HCEC 1CT (cell line): ENCODE data around the gene CDC42EP1.
"Not testable (repeated sequence)": the region's sequence is repeated elsewhere in the genome, so short reads cannot be mapped to it uniquely, and the experiment has no call there.

Source experiments
- DNase-seq: peaks from one replicate; pipeline ENCODE4 v3.0.0-alpha.2; 2017

CDC42EP1 gene

GRCh38 chr22:37588546-37589215 is 28.4 kb downstream of the CDC42EP1 start:
- no peak for DNase-seq

- no peak for DNase-seq
Measured at GRCh38 chr22:37589636-37590035, 29.4 kb downstream of the CDC42EP1 start.

GRCh38 chr22:37591081-37591480 is 30.8 kb downstream of the CDC42EP1 start:
- not testable (repeated sequence) for DNase-seq

GRCh38 chr22:37591823-37592404 is 31.6 kb downstream of the CDC42EP1 start:
- no peak for DNase-seq

GRCh38 chr22:37594237-37594636 is 34.0 kb downstream of the CDC42EP1 start:
- DNase-seq = no peak

- no peak for DNase-seq
Measured at GRCh38 chr22:37599153-37599552, 38.9 kb downstream of the CDC42EP1 start.

GRCh38 chr22:37601203-37601539 is 40.9 kb downstream of the CDC42EP1 start:
- no peak for DNase-seq

- DNase-seq = peak; percentile 81
Measured at GRCh38 chr22:37601540-37602442, 41.5 kb downstream of the CDC42EP1 start.

GRCh38 chr22:37602546-37603277 is 42.4 kb downstream of the CDC42EP1 start:
- not testable (repeated sequence) for DNase-seq

GRCh38 chr22:37604074-37604473 is 43.8 kb downstream of the CDC42EP1 start:
- no peak for DNase-seq

GRCh38 chr22:37604875-37605274 is 44.6 kb downstream of the CDC42EP1 start:
- no peak for DNase-seq

- peak; percentile 48 for DNase-seq
Measured at GRCh38 chr22:37607010-37607934, 47.0 kb downstream of the CDC42EP1 start.

GRCh38 chr22:37607935-37608476 is 47.7 kb downstream of the CDC42EP1 start:
- no peak for DNase-seq

- peak; percentile 96 for DNase-seq
Measured at GRCh38 chr22:37608477-37609239, 48.4 kb downstream of the CDC42EP1 start, which contains the start of gene GGA1. GGA1 (plus strand) TSS chr22:37608834; CDS start chr22:37608861, 27 bp downstream.

- DNase-seq = peak; percentile 8
Measured at GRCh38 chr22:37609240-37610152, 49.2 kb downstream of the CDC42EP1 start.

- not testable (repeated sequence) for DNase-seq
Measured at GRCh38 chr22:37610153-37610475, 49.8 kb downstream of the CDC42EP1 start.

- no peak for DNase-seq
Measured at GRCh38 chr22:37610480-37611129, 50.3 kb downstream of the CDC42EP1 start.

- DNase-seq = no peak
Measured at GRCh38 chr22:37611207-37611606, 50.9 kb downstream of the CDC42EP1 start.
